Lower lobe of right lung (tissue), 2 donors: ENCODE data around the gene ABCA7. TPM values are rescaled to one million over a fixed set of nuclear protein-coding genes. Genes with fewer than 3 reads are reported as not detected.

Experiments
- ATAC-seq, 2 donors: fragments of 200-7000 bp; cut with Tn5 transposase; one replicate each; pipeline ENCODE4 v1.9.1; 2020 to 2022; ENCODE audit warnings: mild to moderate bottlenecking in 2 of 2, moderate library complexity in 2 of 2
- DNase-seq: peaks from one replicate; pipeline ENCODE4 v3.0.0-alpha.2; 2020
- H3K27ac ChIP-seq: fragments of 200-600 bp; one replicate; pipeline ENCODE4 v1.8.0; 2022
- H3K27me3 ChIP-seq: fragments of 200-600 bp; one replicate; pipeline ENCODE4 v1.8.0; 2022; ENCODE audit warnings: low read depth
- H3K36me3 ChIP-seq: fragments of 200-600 bp; one replicate; pipeline ENCODE4 v1.8.0; 2022; ENCODE audit warnings: mild to moderate bottlenecking
- H3K4me1 ChIP-seq: fragments of 200-600 bp; one replicate; pipeline ENCODE4 v1.8.0; 2022
- H3K4me3 ChIP-seq: fragments of 200-600 bp; one replicate; pipeline ENCODE4 v1.8.0; 2022; ENCODE audit warnings: mild to moderate bottlenecking
- H3K9me3 ChIP-seq: fragments of 200-600 bp; one replicate; pipeline ENCODE4 v1.8.0; 2022
- CTCF ChIP-seq: fragments of 200-600 bp; IDR thresholded peaks from one replicate; pipeline ENCODE4 v1.8.0; 2022; ENCODE audit warnings: antibody characterized with exemption, mild to moderate bottlenecking
- intact Hi-C: fragments of 100-400 bp; cut with DNase I; formaldehyde crosslinking; loops from one replicate; pipeline ENCODE4 v1.11.0; 2022
- total RNA-seq: library from RNA; stranded (reverse); fragmentation: NEBNext Ultra II Directional; extraction: Animal tissue kit (Norgen Biotek cat#: 25700); gene quantifications from one replicate; pipeline ENCODE4 v1.2.1, GENCODE V29; 2021
- donor health status: DM: no; HTN: yes; CAD: no; lungs with severe emphysema.

ABCA7 gene
- total RNA-seq, 1 donor from 2014 or later = 53.3 TPM

- ATAC-seq (no peak), DNase-seq (no peak)
- Histone ChIP-seq H3K27me3 (no peaks in the 10 kb centered on the region), H3K9me3 (no peaks in the 10 kb centered on the region), H3K27ac (peak overlapping the region; percentile 79), H3K4me3 (no peak overlapping the region), H3K4me1 (peaks cover 40% of the 10 kb centered on the region), H3K36me3 (peaks cover 47% of the 10 kb centered on the region)
- TF ChIP-seq CTCF = no peak
- intact Hi-C loops = no loop called here
Measured at GRCh38 chr19:1037621-1038064, 2.3 kb upstream of the ABCA7 start.

GRCh38 chr19:1038978-1039645, 795 bp upstream of the ABCA7 start:
- Histone ChIP-seq H3K36me3 (peaks cover 39% of the 10 kb centered on the region), H3K27ac (peak overlapping the region; percentile 79), H3K9me3 (no peaks in the 10 kb centered on the region), H3K4me3 (peak overlapping the region; percentile 74), H3K27me3 (no peaks in the 10 kb centered on the region), H3K4me1 (peaks cover 40% of the 10 kb centered on the region)
- intact Hi-C loops = no loop called here
- no peak for DNase-seq
- no peak for ATAC-seq
- TF ChIP-seq CTCF = no peak

GRCh38 chr19:1040476-1041271, 767 bp downstream of the ABCA7 start:
- no peaks in the 10 kb centered on the region for H3K9me3 ChIP-seq
- intact Hi-C loops = no loop called here
- no peaks in the 10 kb centered on the region for H3K27me3 ChIP-seq
- ATAC-seq (peak; percentile 78 to 85), DNase-seq (peak; percentile 93)
- H3K27ac ChIP-seq = peak overlapping the region; percentile 79
- no peak for TF ChIP-seq CTCF
- peaks cover 40% of the 10 kb centered on the region for H3K4me1 ChIP-seq
- peaks cover 40% of the 10 kb centered on the region for H3K36me3 ChIP-seq
- H3K4me3 ChIP-seq = peak overlapping the region; percentile 74

- no peaks in the 10 kb centered on the region for H3K27me3 ChIP-seq
- no peak for TF ChIP-seq CTCF
- peaks cover 40% of the 10 kb centered on the region for H3K4me1 ChIP-seq
- intact Hi-C loops = no loop called here
- no peak overlapping the region for H3K27ac ChIP-seq
- H3K36me3 ChIP-seq = peaks cover 33% of the 10 kb centered on the region
- ATAC-seq (no peak), DNase-seq (no peak)
- no peaks in the 10 kb centered on the region for H3K9me3 ChIP-seq
- H3K4me3 ChIP-seq = peak overlapping the region; percentile 74
Measured at GRCh38 chr19:1041272-1041834, 1.4 kb downstream of the ABCA7 start.

GRCh38 chr19:1041835-1042685, 2.2 kb downstream of the ABCA7 start:
- DNase-seq (no peak), ATAC-seq (no peak)
- Histone ChIP-seq H3K9me3 (no peaks in the 10 kb centered on the region), H3K27ac (no peak overlapping the region), H3K4me1 (peaks cover 40% of the 10 kb centered on the region), H3K36me3 (peaks cover 31% of the 10 kb centered on the region), H3K27me3 (no peaks in the 10 kb centered on the region), H3K4me3 (no peak overlapping the region)
- no peak for TF ChIP-seq CTCF
- intact Hi-C loops = no loop called here
